ENCODE measurements around the gene MB. TPM values are rescaled to one million over a fixed set of nuclear protein-coding genes. Genes with fewer than 3 reads are reported as not detected.

MB gene
- total and polyA plus RNA-seq, 4 donors, result 0.13 to 0.25 TPM; not detected in 2

DNA sequence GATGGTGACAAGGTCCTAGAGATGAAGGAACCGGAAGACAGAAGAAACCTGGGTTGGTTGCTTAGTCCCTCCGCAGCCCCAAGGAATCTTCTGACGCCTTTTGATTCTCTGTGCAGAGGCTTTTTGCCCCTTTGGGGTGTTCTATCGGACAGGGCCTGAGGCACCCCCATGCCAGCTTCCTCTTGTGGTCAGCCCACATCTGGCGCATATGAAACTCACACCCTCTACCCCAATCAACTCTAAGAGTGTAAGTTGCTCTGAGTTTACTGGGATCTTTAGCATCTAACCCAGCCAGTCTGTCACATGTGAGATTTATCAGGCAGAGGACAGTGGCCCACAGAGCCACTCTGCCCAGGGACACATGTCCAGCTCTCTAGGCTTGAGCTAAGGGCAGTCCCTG, 59.1 kb downstream of the MB start:
- no peak overlapping the region for H3K27ac ChIP-seq (ENCODE audit: low read depth in 1 of 2, low read length in 2 of 2)
- no peak for TF ChIP-seq HNF4G (IDR thresholded peaks at IDR 0.05)
- TF ChIP-seq JUND (IDR thresholded peaks at IDR 0.05), result no peak
- TF ChIP-seq EGR1 (IDR thresholded peaks at IDR 0.05; ENCODE audit: low read depth in 2 of 2), result no peak
- DNase-seq (ENCODE audit: low spot score), result no peak
- no peak overlapping the region for H3K4me3 ChIP-seq (ENCODE audit: low read depth in 1 of 3, low read length in 3 of 3)
- H3K36me3 ChIP-seq (ENCODE audit: control insufficient read depth in 4 of 4, insufficient read depth in 3 of 4, low read depth in 1 of 4, low read length in 3 of 4), result no peaks in the 10 kb centered on the region
- 81% methylated on average over 5 of the region's 5 CpGs for WGBS
- H3K9me3 ChIP-seq (ENCODE audit: control insufficient read depth in 4 of 4, low read length in 3 of 4), result no peaks in the 10 kb centered on the region
- H3K27me3 ChIP-seq (ENCODE audit: control insufficient read depth in 4 of 4, insufficient read depth in 4 of 4, low read length in 3 of 4), result no peaks in the 10 kb centered on the region
- H3K4me1 ChIP-seq (ENCODE audit: control insufficient read depth in 4 of 4, insufficient read depth in 4 of 4, low read length in 3 of 4), result no peaks in the 10 kb centered on the region
- H3K9ac ChIP-seq (ENCODE audit: low read depth in 1 of 2, low read length in 2 of 2), result no peak overlapping the region

Other genes starting within 250 kb of the MB start
- gene HMOX1, start 236.2 kb downstream of the MB start, total RNA-seq, result 100 to 1,000 TPM in 1 of 2 donors, 10 to 100 TPM in 1; 47.1 to 108 TPM
- gene HMOX1, start 236.2 kb downstream of the MB start, polyA plus RNA-seq, result 10 to 100 TPM; 18.7 to 72.3 TPM
- gene MCM5, start 217.2 kb downstream of the MB start, total RNA-seq, result 100 to 1,000 TPM in 1 of 2 donors, 1 to 10 TPM in 1; 7.7 to 104 TPM
- 1 to 10 TPM; 6.7 to 9.9 TPM for gene MCM5, start 217.2 kb downstream of the MB start, polyA plus RNA-seq
- under 1 TPM in 1 of 2 donors, not detected in 1; under 0.01 TPM for gene RASD2, start 76.5 kb downstream of the MB start, total RNA-seq
- under 1 TPM in 1 of 2 donors, not detected in 1; 0.05 TPM for gene RASD2, start 76.5 kb downstream of the MB start, polyA plus RNA-seq
- 10 to 100 TPM; 13.7 to 80.1 TPM for gene APOL6, start 31.1 kb upstream of the MB start, total RNA-seq
- 10 to 100 TPM; 10.3 to 20.8 TPM for gene APOL6, start 31.1 kb upstream of the MB start, polyA plus RNA-seq
- not detected for gene APOL5, start 100.5 kb upstream of the MB start, total RNA-seq
- gene APOL5, start 100.5 kb upstream of the MB start, polyA plus RNA-seq, result under 1 TPM in 1 of 2 donors, not detected in 1; 0.43 TPM

Data from liver (tissue), 9 donors.